ENCODE measurements around the gene KLF13.
"Not testable (repeated sequence)": the region's sequence is repeated elsewhere in the genome, so short reads cannot be mapped to it uniquely, and the experiment has no call there.

KLF13 gene

GRCh38 chr15:31347067-31347975, 20.7 kb downstream of the KLF13 start:
- no peak for DNase-seq

- no peak for DNase-seq
These were observed 21.6 kb downstream of the KLF13 start for GRCh38 chr15:31347981-31348803.

GRCh38 chr15:31349233-31350141, 22.9 kb downstream of the KLF13 start:
- DNase-seq: no peak

GRCh38 chr15:31350771-31351170, 24.1 kb downstream of the KLF13 start:
- DNase-seq: no peak

- no peak for DNase-seq
These were observed 25.7 kb downstream of the KLF13 start for GRCh38 chr15:31352339-31352751.

- no peak for DNase-seq
These were observed 26.5 kb downstream of the KLF13 start for GRCh38 chr15:31352911-31353811.

GRCh38 chr15:31353931-31354330, 27.3 kb downstream of the KLF13 start:
- DNase-seq: no peak

- not testable (repeated sequence) for DNase-seq
These were observed 29.5 kb downstream of the KLF13 start for GRCh38 chr15:31356097-31356496.

GRCh38 chr15:31357148-31357547, 30.5 kb downstream of the KLF13 start:
- no peak for DNase-seq

- DNase-seq: no peak
These were observed 31.5 kb downstream of the KLF13 start for GRCh38 chr15:31358163-31358562.

- no peak for DNase-seq
These were observed 32.5 kb downstream of the KLF13 start for GRCh38 chr15:31358957-31359701.

GRCh38 chr15:31359702-31360111, 33.1 kb downstream of the KLF13 start:
- DNase-seq: no peak

GRCh38 chr15:31360158-31360561, 33.5 kb downstream of the KLF13 start:
- DNase-seq: no peak

GRCh38 chr15:31360843-31361763, 34.5 kb downstream of the KLF13 start:
- peak; percentile 90 for DNase-seq

GRCh38 chr15:31361764-31362515, 35.3 kb downstream of the KLF13 start:
- DNase-seq: no peak

- DNase-seq: no peak
These were observed 36.3 kb downstream of the KLF13 start for GRCh38 chr15:31362886-31363285.

GRCh38 chr15:31364301-31365031, 37.8 kb downstream of the KLF13 start:
- no peak for DNase-seq

GRCh38 chr15:31365032-31365654, 38.5 kb downstream of the KLF13 start:
- no peak for DNase-seq

Data from NK-92 treated with Interleukin-12 subunit alpha and Interleukin-12 subunit beta, amount 100 ng/mL, for 24 hours (cell line).